ENCODE data around the gene TTBK2. TPM values are rescaled to one million over a fixed set of nuclear protein-coding genes. Genes with fewer than 3 reads are reported as not detected.
"Not testable (repeated sequence)": the region's sequence is repeated elsewhere in the genome, so short reads cannot be mapped to it uniquely, and the experiment has no call there.

TTBK2 gene
- total and polyA plus RNA-seq, 2 donors (not counting 3 experiments of a cell fraction or from before 2014, with no cell fraction given): 4.4 to 17.1 TPM

- peaks cover 18 to 21% of the 10 kb centered on the region in 2 experiments for H3K36me3 ChIP-seq (ENCODE audit: control insufficient read depth in 2 of 2, extremely low read depth in 1 of 2, insufficient read depth in 2 of 2, low read length in 2 of 2)
- POLR2A ChIA-PET: no interaction called here
- CTCF ChIA-PET: interaction anchor here (0.7 kb wide), 1 partner anchor 1850 kb away, joined by 3 read pairs; no protein-coding TSS in a partner anchor
Observed at GRCh38 chr15:42954291-42954690, 33.7 kb upstream of the TTBK2 start.

GRCh38 chr15:42948898-42949297 lies 28.3 kb upstream of the TTBK2 start:
- not testable (repeated sequence) for BruUV-seq (replicated peaks)

More at GRCh38 chr15:42954291-42954690, 33.7 kb upstream of the TTBK2 start:
- no peak for FAIRE-seq
- H4K20me1 ChIP-seq (replicated peaks; ENCODE audit: control insufficient read depth, extremely low read depth, insufficient read depth, low read length): no peaks in the 10 kb centered on the region
- H3K4me2 ChIP-seq (ENCODE audit: insufficient read depth, low read length): no peak overlapping the region
- dilution Hi-C loops (cut with MboI; ENCODE audit: extremely low pct_ligation_motif_present, low sequenced_read_pairs) (no loop called here), intact Hi-C loops (cut with micrococcal nuclease) (no loop called here)
- H3K9ac ChIP-seq (replicated peaks; ENCODE audit: extremely low read depth, insufficient read depth, low read length): no peak overlapping the region
- H3K27me3 ChIP-seq (ENCODE audit: control insufficient read depth in 2 of 2, insufficient read depth in 2 of 2, low read length in 2 of 2): no peaks in the 10 kb centered on the region
- H3K4me3 ChIP-seq (replicated peaks in 1 of 3; ENCODE audit: insufficient read depth in 1 of 3, low read depth in 1 of 3, low read length in 3 of 3): no peak overlapping the region
- H3K9me1 ChIP-seq (replicated peaks; ENCODE audit: control insufficient read depth, extremely low read depth, insufficient read depth, low read length): no peaks in the 10 kb centered on the region
- H3K4me1 ChIP-seq (ENCODE audit: control insufficient read depth, extremely low read depth, insufficient read depth, low read length): peaks cover 4% of the 10 kb centered on the region
- no peak overlapping the region for H3K27ac ChIP-seq (ENCODE audit: insufficient read depth, low read depth, low read length)
- H2AFZ ChIP-seq (ENCODE audit: low read depth, low read length): no peak overlapping the region
- TF ChIP-seq MYC (IDR thresholded peaks at IDR 0.05; ENCODE audit: low read depth, low read length) (no peak), POLR2A (IDR thresholded peaks at IDR 0.05; ENCODE audit: low read depth, low read length) (no peak), EZH2 (IDR thresholded peaks at IDR 0.05; ENCODE audit: borderline replicate concordance, low read depth, low read length, severe bottlenecking) (no peak), MAX (IDR thresholded peaks at IDR 0.05; ENCODE audit: insufficient read depth, insufficient read length) (no peak), JUN (IDR thresholded peaks at IDR 0.05; ENCODE audit: borderline replicate concordance, insufficient read depth, insufficient read length, low read depth) (no peak), FOS (IDR thresholded peaks at IDR 0.05; ENCODE audit: borderline replicate concordance, insufficient read depth, low read length) (no peak), CTCF (IDR thresholded peaks at IDR 0.05; ENCODE audit: extremely low read depth in 1 of 2, insufficient read depth in 1 of 2, low read depth in 1 of 2, low read length in 2 of 2) (no peak), POLR2AphosphoS5 (IDR thresholded peaks at IDR 0.05; ENCODE audit: insufficient read depth, low read depth, low read length) (no peak), GATA2 (IDR thresholded peaks at IDR 0.05; ENCODE audit: insufficient read depth, insufficient read length, low read depth, low read length) (no peak)
- no peaks in the 10 kb centered on the region for H3K9me3 ChIP-seq (replicated peaks; ENCODE audit: control insufficient read depth, insufficient read depth, low read length)
- no peaks in the 10 kb centered on the region for H3K79me2 ChIP-seq (ENCODE audit: control insufficient read depth, insufficient read depth, low read length)
- no peak for DNase-seq (ENCODE audit: low read depth, low spot score)
- no TSS peak for BruUV-seq (replicated peaks)

More at GRCh38 chr15:42948898-42949297, 28.3 kb upstream of the TTBK2 start:
- H3K4me1 ChIP-seq (ENCODE audit: control insufficient read depth, extremely low read depth, insufficient read depth, low read length); H3K9me1 ChIP-seq (replicated peaks; ENCODE audit: control insufficient read depth, extremely low read depth, insufficient read depth, low read length); H3K4me3 ChIP-seq (replicated peaks in 1 of 3; ENCODE audit: insufficient read depth in 1 of 3, low read depth in 1 of 3, low read length in 3 of 3); H3K27me3 ChIP-seq (ENCODE audit: control insufficient read depth in 2 of 2, insufficient read depth in 2 of 2, low read length in 2 of 2); H3K9me3 ChIP-seq (replicated peaks; ENCODE audit: control insufficient read depth, insufficient read depth, low read length); dilution Hi-C loops (cut with MboI; ENCODE audit: extremely low pct_ligation_motif_present, low sequenced_read_pairs); H3K9ac ChIP-seq (replicated peaks; ENCODE audit: extremely low read depth, insufficient read depth, low read length); H3K79me2 ChIP-seq (ENCODE audit: control insufficient read depth, insufficient read depth, low read length); POLR2A ChIA-PET; intact Hi-C loops (cut with micrococcal nuclease); H3K4me2 ChIP-seq (ENCODE audit: insufficient read depth, low read length); H2AFZ ChIP-seq (ENCODE audit: low read depth, low read length); FAIRE-seq; H3K27ac ChIP-seq (ENCODE audit: insufficient read depth, low read depth, low read length); CTCF ChIA-PET; DNase-seq (ENCODE audit: low read depth, low spot score); H4K20me1 ChIP-seq (replicated peaks; ENCODE audit: control insufficient read depth, extremely low read depth, insufficient read depth, low read length): not testable (repeated sequence)
- peaks cover 11 to 17% of the 10 kb centered on the region in 2 experiments for H3K36me3 ChIP-seq (ENCODE audit: control insufficient read depth in 2 of 2, extremely low read depth in 1 of 2, insufficient read depth in 2 of 2, low read length in 2 of 2)
